Left lung (tissue), 10 donors: ENCODE results near the gene SERP2. TPM values are rescaled to one million over a fixed set of nuclear protein-coding genes. Genes with fewer than 3 reads are reported as not detected.

Source experiments
- ATAC-seq: fragments of 200-7000 bp; cut with Tn5 transposase; one replicate; pipeline ENCODE4 v1.9.1; 2020; ENCODE audit warnings: moderate library complexity
- DNase-seq, 4 donors: peaks; one replicate each; pipeline ENCODE4 v3.0.0-alpha.2; 2013 to 2020
- H3K27ac ChIP-seq, 2 donors: fragments of 200-600 bp; sonication (generic) in 1 of 2; one replicate each; pipeline versions ENCODE4 v1.5.0 to v1.8.0; 2020 to 2021
- H3K27me3 ChIP-seq, 2 donors: fragments of 200-600 bp; sonication (generic) in 1 of 2; one replicate each; pipeline versions ENCODE4 v1.5.0 to v1.8.0; 2020 to 2021
- H3K36me3 ChIP-seq, 2 donors: fragments of 200-600 bp; sonication (generic) in 1 of 2; one replicate each; pipeline versions ENCODE4 v1.5.0 to v1.8.0; 2020 to 2021
- H3K4me1 ChIP-seq, 2 donors: fragments of 200-600 bp; one replicate each; pipeline ENCODE4 v1.8.0; 2021
- H3K4me3 ChIP-seq, 2 donors: fragments of 200-600 bp; sonication (generic) in 1 of 2; one replicate each; pipeline versions ENCODE4 v1.5.0 to v1.8.0; 2020 to 2021; ENCODE audit warnings: mild to moderate bottlenecking in 1 of 2
- H3K9me3 ChIP-seq, 2 donors: fragments of 200-600 bp; sonication (generic) in 1 of 2; one replicate each; pipeline versions ENCODE4 v1.5.0 to v1.8.0; 2020 to 2021
- intact Hi-C, 2 donors: fragments of 100-400 bp; cut with DNase I; formaldehyde crosslinking; loops; one replicate each; pipeline versions ENCODE4 v1.11.2 to v1.14.2; 2022
- polyA plus RNA-seq, 6 donors: library from polyadenylated mRNA; unstranded; fragments of 120-200 nt; gene quantifications; one replicate each; pipeline ENCODE4 v1.2.1, GENCODE V29; 2013; ENCODE audit not compliant: insufficient read length in 6 of 6
- total RNA-seq, 2 donors: library from RNA; stranded (reverse); fragmentation: NEBNext Ultra II Directional; extraction: Animal tissue kit (Norgen Biotek cat#: 25700); gene quantifications; one replicate each; pipeline ENCODE4 v1.2.1, GENCODE V29; 2021
- TF ChIP-seq, protein P1 (sequence below), 2 donors: fragments of 200-600 bp; sonication (generic) in 1 of 2; IDR thresholded peaks; one replicate each; pipeline versions ENCODE4 v1.5.0 to v1.8.0; 2021; ENCODE audit warnings: antibody characterized with exemption in 2 of 2
- donor health status: DM: no; HTN: yes; CAD: no.
- donor health status: DM: no; HTN: no; CAD: no.

Gene SERP2
- total and polyA plus RNA-seq, 8 donors: 1.9 to 9.8 (median 9.1) TPM

DNA sequence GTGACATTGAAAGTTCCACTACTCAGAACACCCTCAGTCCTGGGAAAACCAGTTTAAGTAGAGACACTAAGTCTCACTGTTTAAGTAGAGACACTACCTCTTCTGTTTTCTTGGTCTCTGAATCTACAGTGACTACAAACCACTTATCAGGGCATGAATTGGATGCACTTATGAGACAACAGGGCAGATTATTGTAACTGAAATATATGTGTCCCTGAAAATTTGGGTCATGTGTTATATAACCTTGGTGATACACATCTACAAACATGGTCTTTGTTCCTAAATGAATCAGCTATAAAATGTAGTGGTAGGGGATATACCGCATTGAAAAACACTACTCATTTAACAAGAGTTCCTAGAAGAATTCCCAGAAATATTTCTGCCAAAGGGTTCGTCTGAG is 55.7 kb downstream of the SERP2 start:
- H3K27ac ChIP-seq: no peak overlapping the region
- TF ChIP-seq, protein P1, sequence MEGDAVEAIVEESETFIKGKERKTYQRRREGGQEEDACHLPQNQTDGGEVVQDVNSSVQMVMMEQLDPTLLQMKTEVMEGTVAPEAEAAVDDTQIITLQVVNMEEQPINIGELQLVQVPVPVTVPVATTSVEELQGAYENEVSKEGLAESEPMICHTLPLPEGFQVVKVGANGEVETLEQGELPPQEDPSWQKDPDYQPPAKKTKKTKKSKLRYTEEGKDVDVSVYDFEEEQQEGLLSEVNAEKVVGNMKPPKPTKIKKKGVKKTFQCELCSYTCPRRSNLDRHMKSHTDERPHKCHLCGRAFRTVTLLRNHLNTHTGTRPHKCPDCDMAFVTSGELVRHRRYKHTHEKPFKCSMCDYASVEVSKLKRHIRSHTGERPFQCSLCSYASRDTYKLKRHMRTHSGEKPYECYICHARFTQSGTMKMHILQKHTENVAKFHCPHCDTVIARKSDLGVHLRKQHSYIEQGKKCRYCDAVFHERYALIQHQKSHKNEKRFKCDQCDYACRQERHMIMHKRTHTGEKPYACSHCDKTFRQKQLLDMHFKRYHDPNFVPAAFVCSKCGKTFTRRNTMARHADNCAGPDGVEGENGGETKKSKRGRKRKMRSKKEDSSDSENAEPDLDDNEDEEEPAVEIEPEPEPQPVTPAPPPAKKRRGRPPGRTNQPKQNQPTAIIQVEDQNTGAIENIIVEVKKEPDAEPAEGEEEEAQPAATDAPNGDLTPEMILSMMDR (IDR thresholded peaks at IDR 0.05): no peak
- ATAC-seq (no peak), DNase-seq (no peak)
- H3K9me3 ChIP-seq: no peaks in the 10 kb centered on the region
- H3K4me3 ChIP-seq: no peak overlapping the region
- peaks cover 0 to 14% of the 10 kb centered on the region in 2 donors for H3K4me1 ChIP-seq
- H3K36me3 ChIP-seq: peaks cover 0 to 14% of the 10 kb centered on the region in 2 donors
- intact Hi-C loops: no loop called here
- no peaks in the 10 kb centered on the region for H3K27me3 ChIP-seq

DNA sequence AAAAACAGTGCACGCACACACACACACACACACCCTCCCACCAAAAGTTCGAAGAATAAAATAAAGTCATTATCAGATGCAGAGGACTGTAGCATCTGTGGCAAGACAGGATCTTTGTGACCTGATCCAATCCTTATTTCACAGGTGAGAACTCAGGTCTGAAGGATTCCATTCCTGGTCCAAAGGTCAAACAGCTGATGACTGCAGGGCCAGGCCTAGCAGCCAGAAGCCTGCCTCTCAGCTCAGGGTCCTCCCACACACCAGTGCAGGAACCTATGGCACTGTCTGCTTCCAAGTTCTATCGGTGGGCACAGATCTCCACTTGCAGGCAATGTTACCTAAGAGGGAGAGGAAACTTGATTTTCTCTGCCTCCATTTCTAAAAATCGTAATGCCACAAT is 57.5 kb downstream of the SERP2 start:
- no peak for ATAC-seq
- intact Hi-C loops: loop anchor here in 1 of 2 donors (5.0 kb wide), 1 partner anchor 194 kb away; no protein-coding TSS in a partner anchor

GRCh38 chr13:44432650-44433049 is 59.0 kb downstream of the SERP2 start:
- peaks cover 0 to 19% of the 10 kb centered on the region in 2 donors for H3K36me3 ChIP-seq
- intact Hi-C loops: loop anchor here in 1 of 2 donors (5.0 kb wide), 1 partner anchor 195 kb away; no protein-coding TSS in a partner anchor
- no peaks in the 10 kb centered on the region for H3K27me3 ChIP-seq
- peaks cover 6 to 34% of the 10 kb centered on the region in 2 donors for H3K4me1 ChIP-seq
- no peak overlapping the region for H3K4me3 ChIP-seq
- no peak for DNase-seq
- TF ChIP-seq, protein P1 (IDR thresholded peaks at IDR 0.05): no peak
- H3K27ac ChIP-seq: no peak overlapping the region
- no peak for ATAC-seq
- no peaks in the 10 kb centered on the region for H3K9me3 ChIP-seq

More for the DNA sequence above, 57.5 kb downstream of the SERP2 start:
- Histone ChIP-seq H3K27ac (no peak overlapping the region), H3K27me3 (no peaks in the 10 kb centered on the region), H3K4me3 (no peak overlapping the region), H3K36me3 (peaks cover 0 to 19% of the 10 kb centered on the region in 2 donors), H3K9me3 (no peaks in the 10 kb centered on the region), H3K4me1 (peaks cover 0 to 26% of the 10 kb centered on the region in 2 donors)
- TF ChIP-seq, protein P1 (IDR thresholded peaks at IDR 0.05): no peak
- no peak for DNase-seq

GRCh38 chr13:44433863-44434765 is 60.5 kb downstream of the SERP2 start:
- intact Hi-C loops: loop anchor here in 1 of 2 donors (5.0 kb wide), 1 partner anchor 197 kb away; no protein-coding TSS in a partner anchor
- Histone ChIP-seq H3K4me1 (peaks cover 7 to 37% of the 10 kb centered on the region in 2 donors), H3K4me3 (peak overlapping the region; percentile 49 to 75), H3K27ac (peak overlapping the region; percentile 90 to 97), H3K36me3 (peaks cover 0 to 19% of the 10 kb centered on the region in 2 donors), H3K9me3 (no peaks in the 10 kb centered on the region), H3K27me3 (no peaks in the 10 kb centered on the region)
- TF ChIP-seq, protein P1 (IDR thresholded peaks at IDR 0.05): no peak
- no peak for ATAC-seq
- DNase-seq: no peak

DNA sequence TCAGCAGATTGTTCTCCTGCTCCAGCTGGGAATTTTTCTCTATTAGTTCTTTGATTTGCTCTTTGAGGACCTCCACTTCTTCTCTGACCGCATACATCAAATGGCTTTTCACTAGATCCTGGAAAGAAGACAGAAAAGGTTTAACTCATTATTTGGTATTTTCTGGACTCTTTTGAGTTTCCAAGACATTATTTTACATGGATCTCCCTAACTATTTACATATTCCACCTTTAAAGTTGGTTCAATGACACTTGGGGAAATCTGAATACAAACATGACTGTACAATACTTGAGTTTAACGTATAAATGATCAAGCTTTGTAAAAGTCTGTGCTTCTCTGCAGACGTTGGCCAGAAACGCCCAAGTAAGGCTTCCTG is 61.1 kb downstream of the SERP2 start:
- Histone ChIP-seq H3K27me3 (no peaks in the 10 kb centered on the region), H3K9me3 (no peaks in the 10 kb centered on the region), H3K36me3 (peaks cover 0 to 19% of the 10 kb centered on the region in 2 donors), H3K27ac (peak overlapping the region; percentile 90 to 97), H3K4me3 (peak overlapping the region; percentile 49 to 75), H3K4me1 (peaks cover 7 to 41% of the 10 kb centered on the region in 2 donors)
- DNase-seq (no peak), ATAC-seq (no peak)
- TF ChIP-seq, protein P1 (IDR thresholded peaks at IDR 0.05): no peak
- intact Hi-C loops: loop anchor here in 1 of 2 donors (5.0 kb wide), 1 partner anchor 197 kb away; no protein-coding TSS in a partner anchor
